NCI-H526 treated with DMSO at 0.1 percent for 48 hours (cell line): ENCODE data around the gene OLFML3.
"Not testable (repeated sequence)": the region's sequence is repeated elsewhere in the genome, so short reads cannot be mapped to it uniquely, and the experiment has no call there.

Source experiments
- DNase-seq: peaks from one replicate; lab custom pipeline; 2025; lab: John Stamatoyannopoulos, UW

Gene OLFML3

DNA sequence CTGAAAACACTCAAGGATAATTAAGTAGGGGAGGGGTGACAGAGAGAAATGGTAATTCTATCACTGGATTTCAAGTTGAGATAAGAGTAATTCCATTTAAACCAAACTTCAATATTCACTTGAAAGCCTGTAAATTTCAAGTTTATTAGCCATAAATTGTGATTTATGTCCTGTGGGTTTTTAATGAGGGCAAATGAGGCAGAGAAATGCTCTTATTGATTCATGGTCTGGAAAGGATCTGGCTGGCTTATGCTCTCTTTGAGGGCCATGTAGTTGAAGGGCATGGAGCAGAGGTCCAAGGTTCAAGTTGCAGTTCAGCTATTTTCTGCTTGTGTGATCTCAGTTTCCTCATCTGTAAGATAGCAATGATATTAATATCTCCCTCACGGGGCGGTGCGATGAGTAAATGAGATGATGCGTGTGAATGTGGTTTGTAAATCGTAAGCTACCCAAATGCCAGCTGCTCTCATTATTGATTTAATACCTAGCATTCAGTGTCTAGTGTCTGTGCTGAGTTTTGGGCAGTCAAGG lies 12.3 kb downstream of the OLFML3 start:
- DNase-seq, result no peak

DNA sequence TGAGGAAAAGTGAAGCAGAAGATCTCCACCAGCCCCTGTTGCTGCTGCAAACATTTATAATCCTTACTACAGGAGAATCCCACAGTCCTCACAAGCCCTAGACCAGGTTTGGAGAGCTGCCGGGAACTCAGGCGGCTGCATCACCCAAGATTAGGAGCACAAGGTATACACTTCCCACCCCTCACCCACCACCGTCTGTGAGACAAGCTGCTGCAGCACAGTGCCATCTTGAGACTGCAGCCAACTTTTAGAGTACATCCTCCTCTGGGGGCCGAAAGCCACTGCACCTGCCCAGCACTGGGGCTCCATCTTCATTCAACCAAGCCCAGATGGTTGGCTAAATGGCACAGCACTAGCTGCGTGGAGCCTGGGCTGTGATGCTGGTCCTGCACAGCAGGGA lies 13.8 kb downstream of the OLFML3 start:
- DNase-seq, result no peak

DNA sequence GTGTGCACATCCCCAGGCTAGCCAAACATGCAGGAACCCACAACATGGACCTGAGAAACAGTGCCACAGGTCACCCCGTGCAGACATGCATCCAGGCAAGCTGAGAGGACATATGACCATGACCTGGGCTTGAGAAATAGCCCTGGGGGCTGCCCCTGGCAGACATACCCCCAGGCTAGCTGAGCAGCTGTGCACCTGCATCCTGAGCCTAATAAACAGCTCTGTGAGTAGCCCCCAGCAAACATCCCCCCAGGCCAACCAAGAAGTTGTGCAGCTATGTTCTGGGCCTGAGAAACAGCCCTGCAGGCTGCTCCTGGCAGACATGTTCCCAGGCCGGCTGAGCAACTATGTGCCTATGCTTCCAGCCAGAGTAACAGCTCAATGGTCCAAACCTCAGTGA lies 14.5 kb downstream of the OLFML3 start:
- no peak for DNase-seq

DNA sequence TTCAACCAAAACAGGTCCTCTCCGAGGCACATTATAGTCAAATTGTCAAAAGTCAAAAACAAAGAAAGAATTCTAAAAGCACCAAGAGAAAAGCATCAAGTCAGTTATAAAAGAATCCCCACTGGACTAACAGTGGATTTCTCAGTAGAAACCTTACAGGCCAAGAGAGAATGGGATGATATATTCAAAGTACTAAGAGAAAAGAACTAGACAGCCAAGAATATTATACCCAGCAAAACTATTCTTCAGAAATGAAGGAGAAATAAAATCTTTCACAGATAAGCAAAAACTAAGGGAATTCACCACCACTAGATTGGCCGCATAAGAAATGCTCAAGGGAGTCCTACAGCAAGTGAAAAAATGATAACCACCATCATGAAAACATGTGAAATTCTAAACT lies 16.1 kb downstream of the OLFML3 start:
- DNase-seq, result no peak

DNA sequence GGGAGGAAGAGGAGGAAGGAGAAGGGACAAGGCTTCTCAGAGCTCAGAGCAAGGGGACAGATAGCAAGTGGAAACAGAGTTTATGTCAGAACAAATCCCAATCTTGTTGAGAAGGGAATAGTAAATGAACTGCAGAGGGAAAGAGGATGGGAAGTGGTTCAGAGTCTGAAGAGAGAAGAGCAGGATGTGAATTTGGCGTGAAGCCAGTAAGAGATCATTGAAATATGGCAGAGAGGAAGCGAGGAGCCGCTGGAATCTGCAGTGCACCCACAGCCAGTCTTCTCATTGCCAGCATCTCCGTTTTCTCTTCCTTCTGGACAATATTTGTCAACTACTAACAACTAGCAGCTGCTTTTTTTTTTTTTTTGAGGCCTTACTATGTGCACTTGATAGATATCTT lies 19.1 kb downstream of the OLFML3 start:
- DNase-seq, result no peak

DNA sequence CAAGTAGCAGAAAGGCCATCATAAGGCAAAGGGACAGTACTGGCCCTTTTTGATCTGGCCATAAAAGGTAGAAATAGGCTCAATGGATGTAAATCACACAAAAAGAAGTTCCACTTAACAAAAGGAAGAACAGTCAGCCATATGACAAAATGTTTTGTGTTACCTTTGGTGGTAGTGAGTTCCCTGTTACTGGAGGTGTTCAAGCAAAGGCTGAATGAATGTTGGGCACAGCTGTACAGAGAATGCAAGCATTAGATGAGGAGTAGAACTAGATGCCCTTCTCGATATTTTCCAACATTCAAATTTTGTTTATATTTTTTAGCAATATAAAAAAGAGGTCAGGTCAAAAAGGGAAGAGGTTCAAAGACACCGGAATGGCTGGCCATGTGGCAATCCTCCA lies 20.0 kb downstream of the OLFML3 start:
- DNase-seq, result no peak

DNA sequence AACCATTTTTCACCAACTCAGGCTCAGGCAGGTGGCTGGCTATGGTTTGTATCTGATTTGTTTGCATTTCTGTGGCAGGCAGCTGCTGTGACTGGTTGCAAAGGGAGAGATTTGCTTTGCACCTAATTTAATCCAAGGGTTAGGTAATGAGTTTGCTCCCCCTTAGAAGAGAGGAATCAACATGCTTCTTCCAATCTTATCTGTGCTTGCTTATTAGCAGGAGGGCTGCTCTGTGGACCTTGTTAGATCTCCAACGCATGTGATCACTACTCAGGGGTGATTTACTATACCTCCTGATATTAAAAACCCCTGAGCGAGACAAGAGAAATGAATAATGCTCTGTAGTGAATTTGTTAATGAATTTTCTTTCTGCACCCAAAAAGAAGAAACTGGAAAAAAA lies 20.5 kb downstream of the OLFML3 start:
- peak; percentile 71 for DNase-seq

DNA sequence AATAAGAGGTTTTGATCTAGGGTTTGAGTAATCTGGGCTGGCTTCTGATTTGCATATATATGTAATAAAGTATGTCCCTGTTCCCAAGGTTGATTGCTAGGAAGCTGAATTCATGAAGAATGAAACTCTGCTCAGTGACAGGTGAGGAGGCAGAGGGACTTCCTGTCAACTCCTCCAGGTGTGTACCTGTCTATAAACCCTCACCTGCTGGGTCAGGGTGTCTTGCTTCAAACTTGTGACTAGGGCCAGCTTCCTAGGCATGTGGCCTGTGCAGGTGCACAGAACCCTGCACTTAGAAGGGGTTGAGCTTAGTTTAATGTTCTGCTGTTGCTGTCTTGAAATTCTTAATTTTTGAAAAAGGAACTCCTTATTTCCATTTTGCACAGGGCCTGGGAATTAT lies 21.1 kb downstream of the OLFML3 start:
- no peak for DNase-seq

DNA sequence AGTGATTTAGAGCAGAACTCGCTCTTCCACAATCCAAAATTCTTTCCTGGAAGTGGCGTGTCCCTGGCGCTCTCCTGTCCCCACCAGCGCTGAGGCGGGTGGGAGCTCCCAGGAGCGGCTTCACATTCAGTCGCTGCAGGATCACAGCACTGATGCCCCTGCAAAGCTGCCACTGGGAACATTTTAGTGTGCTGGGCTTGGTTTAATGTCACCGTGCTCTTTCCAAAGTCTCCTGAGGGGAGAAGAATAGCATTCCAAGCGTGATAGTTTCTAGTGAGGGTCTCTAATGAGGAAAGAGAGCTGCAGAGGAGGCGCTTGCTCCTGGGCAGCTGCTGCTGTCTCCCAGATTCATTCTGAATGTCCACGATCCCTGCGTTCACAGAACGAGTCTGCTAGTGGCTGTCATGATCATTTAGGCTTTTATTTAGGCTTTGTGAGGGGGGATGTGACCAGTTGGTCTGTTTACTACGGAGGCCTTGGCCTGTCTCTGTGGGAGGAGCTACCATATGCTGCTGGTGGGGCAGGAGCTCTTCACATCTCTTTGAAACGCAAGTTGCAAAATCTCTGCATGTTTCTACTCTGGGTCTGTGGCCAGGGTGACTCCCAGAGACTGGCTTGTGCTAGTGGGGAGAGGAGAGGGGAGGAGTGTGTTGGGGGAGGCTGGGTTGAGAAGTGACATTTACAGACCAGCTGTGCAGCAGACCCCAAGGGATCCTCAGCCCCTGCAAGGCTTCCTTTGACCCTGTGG lies 23.4 kb downstream of the OLFML3 start:
- no peak for DNase-seq

DNA sequence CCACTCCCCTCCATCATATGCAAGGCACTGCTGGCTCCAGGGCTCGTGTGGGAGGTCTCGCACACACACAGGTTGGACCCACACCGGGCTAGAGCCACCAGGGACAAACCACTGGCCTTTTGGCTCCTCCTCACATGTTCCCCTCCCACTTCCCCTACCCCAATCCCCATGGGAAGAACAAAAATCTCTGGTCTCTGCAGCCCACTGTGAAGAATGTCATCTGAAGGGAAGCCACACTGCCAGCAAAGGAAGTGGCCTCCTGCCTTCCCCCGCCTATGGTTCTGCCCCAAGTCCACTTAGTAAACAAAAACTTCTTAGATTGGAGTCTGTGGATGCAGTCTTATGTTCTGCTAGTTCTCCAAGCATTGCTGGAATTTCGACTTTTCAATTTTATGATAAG lies 24.2 kb downstream of the OLFML3 start:
- no peak for DNase-seq

DNA sequence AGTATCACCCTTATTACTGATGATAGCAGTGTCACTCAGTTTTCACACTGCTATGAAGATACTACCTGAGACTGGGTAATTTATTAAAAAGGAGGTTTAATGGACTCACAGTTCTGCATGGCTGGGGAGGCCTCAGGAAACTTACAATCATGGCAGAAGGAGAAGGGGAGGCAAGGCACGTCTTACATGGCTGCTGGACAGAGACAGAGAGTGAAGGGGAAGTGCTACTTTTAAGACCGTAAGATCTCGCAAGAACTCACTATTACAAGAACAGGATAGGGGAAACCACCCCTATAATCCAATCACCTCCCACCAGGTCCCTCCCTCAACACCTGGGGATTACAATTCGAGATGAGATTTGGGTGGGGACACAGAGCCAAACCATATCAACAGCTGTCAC lies 27.6 kb downstream of the OLFML3 start:
- not testable (repeated sequence) for DNase-seq

DNA sequence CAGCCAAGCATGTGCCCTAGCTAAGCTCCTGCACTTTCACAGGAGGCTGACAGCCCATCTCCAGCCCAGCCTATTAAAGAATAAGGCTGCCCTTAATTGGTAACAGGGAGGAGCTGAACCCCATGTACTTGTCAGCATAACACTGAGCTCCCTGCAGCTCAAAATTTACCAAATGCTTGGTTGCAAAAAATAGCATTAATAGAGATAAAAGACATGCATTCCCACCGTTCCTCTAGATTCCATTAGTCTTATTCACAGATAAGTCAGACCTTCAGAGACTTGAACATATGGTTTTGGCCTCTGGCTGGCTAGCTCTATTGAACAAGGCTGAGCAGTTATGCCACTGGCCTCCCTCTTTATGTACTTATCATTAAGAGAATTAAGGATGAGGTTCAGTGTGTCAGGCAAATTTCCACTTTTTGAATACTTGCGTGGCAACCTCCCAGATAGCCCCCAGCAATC lies 29.2 kb downstream of the OLFML3 start:
- DNase-seq, result no peak

DNA sequence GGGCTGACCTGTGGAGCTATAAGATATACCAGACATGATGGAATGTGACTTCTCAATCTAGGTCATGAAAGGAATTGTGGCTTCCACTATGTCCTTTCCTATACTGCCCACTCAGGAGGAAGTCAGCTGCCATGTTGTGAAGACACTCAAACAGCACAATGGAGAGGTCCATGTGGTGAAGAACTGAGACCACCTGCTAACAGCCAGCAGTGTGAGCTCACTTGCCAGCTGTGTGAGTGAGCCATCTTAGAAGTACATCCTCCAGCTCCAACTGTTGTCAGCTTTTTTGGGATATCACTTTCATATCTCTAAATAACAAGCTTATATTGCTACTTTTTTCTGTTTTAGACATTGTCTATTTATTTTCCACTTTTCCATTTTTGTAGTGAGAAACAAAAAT lies 29.7 kb downstream of the OLFML3 start:
- DNase-seq, result no peak

DNA sequence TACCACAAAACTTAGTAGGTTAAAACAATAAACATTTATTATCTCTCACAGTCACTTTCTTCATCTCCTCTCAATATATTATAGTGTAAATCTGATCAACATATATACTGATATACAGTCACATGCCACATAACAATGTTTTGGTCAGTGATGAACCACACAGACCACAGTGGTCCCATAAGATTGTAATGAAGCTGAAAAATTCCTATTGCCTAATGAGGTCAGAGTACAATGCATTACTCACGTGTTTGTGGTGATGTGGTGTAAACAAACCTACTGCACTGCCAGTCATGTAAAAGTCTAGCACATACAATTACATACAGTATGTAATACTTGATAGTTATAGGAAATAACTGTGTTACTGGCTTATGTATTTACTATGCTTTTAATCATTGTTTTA lies 30.1 kb downstream of the OLFML3 start:
- no peak for DNase-seq

DNA sequence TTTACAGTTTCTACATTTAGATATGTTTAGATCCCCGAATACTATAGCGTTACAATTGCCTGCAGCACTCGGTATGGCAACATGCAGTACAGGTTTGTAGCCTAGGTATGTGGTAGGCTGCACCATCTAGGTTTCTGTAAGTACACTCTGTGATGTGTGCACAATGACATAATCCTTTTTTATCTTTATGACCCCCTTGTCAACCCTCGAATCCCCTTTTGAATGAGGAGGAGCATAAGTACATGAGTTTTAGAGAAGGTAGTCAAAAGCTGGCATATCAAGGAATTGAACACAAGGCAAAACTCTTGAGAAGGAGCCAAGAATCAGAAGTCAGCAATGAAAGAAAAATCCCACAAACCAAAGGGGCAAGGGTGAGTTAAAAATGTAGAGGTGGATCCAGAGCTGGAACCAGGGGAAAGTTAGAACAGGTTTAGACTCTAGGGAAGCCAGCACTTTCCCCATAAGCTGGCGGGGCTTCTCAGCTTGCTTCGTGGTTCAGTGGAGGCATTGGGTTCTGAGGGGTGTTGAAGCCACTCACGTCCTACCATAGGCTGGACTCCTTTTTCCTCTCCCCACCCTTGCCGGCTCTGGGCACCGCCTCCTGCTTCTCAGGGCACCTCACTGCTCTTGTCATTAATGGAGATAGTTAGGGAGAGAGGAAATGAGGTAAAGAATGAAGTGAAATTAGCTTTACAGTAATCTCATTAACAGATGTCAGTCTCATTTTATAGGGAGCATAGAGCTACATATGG lies 31.3 kb downstream of the OLFML3 start:
- DNase-seq, result no peak

DNA sequence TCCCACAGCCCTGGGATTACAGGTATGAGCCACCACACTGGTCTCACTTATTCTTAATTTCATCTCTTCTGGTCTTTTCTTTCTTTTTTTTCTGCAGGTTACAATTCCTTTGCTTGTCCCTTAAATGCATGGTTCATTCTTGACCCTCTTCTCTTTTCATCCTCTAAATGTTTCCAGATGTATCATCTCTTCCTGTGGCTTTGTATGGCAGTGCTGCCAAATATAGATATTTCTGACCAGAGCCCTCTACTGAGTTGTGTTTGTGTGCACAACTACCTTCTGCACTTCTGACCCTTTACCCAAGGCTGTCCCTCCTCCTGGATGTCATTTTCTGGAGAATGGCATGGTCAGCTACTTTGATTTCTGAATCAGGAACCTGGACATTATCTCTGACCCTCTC lies 32.5 kb downstream of the OLFML3 start:
- no peak for DNase-seq

DNA sequence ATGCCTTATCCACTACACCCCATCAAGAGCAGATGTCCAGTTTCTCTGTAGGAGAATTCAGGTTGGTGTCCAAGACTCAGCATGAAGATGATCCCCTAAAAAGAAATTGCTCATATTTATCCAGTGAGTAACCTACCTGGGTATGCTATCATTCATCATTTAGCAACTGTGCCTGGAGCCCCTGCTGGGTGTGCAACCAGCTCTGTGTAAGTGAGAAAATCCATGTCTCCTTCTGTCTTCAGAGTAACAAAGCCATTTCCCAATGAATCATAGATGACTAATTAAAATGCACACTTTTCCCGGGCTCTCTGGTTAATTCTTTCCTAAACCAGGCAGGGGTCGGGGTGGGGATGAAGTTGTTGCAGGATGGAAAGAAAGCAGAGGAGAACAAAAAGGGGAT lies 35.8 kb downstream of the OLFML3 start:
- no peak for DNase-seq

DNA sequence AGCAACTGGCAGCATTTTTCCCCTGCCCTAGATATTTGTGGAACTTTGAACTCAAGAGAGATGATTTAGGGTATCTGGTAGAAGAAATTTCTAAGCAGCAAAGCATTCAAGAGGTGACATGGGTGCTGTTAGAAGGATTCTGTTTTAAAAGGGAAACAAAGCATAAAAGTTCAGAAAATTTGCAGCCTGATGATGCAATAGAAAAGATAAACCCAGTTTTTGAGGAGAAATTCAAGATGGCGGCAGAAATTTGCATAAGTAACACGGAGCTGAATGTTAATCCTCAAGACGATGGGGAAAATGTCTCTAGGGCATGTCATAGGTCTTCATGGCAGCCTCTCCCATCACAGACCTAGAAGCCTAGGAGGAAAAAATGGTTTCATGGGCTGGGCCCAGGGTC lies 40.5 kb downstream of the OLFML3 start:
- DNase-seq, result not testable (repeated sequence)

DNA sequence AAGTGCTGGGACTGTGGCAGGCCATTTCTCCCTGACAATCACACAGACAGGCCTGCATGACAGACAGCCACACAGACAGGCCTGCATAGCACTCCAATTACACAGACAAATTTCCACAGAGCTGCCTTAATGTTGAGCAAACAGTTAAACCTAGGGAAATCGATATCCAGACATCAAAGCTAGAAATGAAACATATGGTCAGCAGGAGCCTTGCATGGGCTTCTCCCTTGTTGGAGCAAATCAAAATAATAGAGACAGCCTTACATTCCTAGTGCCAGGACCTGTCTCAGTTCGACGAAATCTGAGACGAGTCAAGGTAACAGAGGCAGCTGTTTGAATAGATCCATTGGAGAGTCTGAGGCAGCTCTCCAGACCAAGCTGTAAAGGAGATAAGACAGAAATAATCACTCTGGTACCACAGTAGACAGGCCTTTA lies 42.4 kb downstream of the OLFML3 start:
- no peak for DNase-seq

DNA sequence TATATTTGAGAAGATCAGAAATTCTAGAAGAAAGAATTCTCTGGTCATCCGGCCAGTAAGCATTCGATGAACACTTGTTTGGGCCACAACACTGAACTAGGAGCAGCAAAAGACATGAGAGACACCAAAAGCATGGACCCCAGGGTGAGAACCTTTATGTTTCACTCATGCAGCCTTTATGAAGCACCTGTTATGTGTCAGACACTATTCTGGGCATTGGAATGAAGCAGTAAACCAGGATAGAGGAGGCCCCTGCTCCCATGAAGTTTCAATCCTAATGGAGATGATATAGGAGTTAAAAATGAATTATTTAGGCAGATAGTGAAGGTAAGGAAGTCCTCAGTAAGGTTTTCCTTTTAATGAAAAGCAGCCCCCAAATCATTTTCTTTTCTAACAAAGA lies 43.6 kb downstream of the OLFML3 start:
- DNase-seq, result no peak

DNA sequence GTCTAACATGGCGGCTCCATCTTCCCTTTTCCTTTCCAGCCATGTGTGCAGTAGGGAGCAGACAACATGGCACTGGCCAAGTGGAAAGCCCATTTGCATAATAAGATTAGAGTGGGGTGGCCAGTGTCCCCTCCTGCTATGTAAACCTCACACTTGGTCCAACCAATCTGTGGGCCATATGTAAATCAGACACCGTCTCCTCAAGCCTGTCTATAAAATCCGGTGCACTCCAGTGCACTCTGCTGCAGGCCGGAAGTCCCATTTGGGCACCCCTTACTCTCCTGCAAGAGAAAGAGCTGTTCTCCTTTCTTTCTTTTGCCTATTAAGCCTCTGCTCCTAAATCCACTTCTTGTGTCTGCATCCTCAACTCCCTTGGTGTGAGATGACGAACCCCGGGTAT lies 44.1 kb downstream of the OLFML3 start:
- DNase-seq, result no peak

DNA sequence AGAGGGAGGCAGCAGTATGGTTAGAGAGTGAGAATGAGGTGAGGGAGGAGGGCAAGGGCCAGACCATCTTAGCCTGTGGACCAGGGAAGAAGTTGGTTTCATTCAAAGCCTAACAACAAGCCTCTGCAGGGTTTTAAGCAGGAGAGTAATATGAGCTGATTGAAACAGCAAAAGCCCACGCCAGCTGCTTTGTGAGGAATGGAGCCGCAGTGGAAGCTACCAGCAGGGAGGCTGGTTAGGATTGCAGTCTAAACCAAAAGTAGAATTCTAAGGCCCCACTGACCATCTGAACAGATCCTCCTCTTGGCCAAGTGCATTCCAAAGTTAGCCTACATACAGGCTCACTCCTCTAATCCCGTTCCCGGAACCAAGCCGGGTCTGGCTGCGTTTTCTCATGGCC lies 44.8 kb downstream of the OLFML3 start:
- no peak for DNase-seq

DNA sequence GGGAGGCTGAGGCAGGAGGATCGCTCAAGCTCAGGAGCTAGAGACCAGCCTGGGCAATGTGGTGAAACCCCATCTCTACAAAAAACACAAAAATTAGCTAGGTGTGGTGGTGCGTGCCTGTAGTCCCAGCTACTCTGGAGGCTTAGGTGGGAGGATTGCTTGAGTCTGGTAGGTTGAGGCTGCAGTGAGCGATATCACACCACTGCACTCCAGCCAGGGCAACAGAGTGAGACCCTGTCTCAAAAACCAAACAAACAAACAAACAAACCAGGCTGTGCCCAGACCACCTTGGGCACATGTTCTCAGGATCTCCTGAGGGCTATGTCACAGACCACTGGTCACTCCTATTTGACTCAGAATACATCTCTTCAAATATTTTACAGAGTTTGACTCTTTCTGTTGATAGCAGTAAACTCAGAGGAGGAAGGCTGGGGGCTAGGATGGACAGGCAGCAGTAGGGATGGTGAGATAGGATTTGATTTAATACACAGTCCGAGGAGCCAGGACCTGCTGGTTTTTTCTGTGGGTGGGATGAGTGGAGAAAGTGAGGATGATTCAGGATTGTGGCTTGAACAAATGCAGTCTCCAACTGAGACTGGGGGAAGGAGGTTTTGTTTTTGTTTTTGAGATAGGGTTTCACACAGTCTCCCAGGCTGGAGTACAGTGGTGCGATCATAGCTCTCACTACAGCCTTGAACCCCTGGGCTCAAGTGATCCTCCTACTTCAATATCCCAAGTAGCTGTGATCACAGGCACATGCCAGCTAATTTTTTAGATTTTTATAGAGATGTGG lies 46.5 kb downstream of the OLFML3 start:
- DNase-seq, result no peak
